B cell (primary cell): ENCODE measurements around the gene PJA1. TPM values are rescaled to one million over a fixed set of nuclear protein-coding genes. Genes with fewer than 3 reads are reported as not detected.

Experiments used
- ATAC-seq: fragments of 200-7000 bp; cut with Tn5 transposase; one replicate; pipeline ENCODE4 v1.10.0; 2021; ENCODE audit warnings: low read depth, mild to moderate bottlenecking, moderate number of reproducible peaks, moderate library complexity
- CTCF ChIA-PET: fragments of 350-600 bp; sonication (Branson Sonifier 250); formaldehyde crosslinking; loops from one replicate; lab custom pipeline; 2021; ENCODE audit warnings: antibody characterized with exemption, inconsistent platforms; lab: Charles Lee
- POLR2A ChIA-PET: fragments of 350-600 bp; sonication (Branson Sonifier 250); formaldehyde crosslinking; loops from one replicate; lab custom pipeline; 2021; ENCODE audit warnings: antibody characterized with exemption; lab: Charles Lee
- DNase-seq: peaks from one replicate; pipeline ENCODE4 v3.0.0; 2013
- H2AFZ ChIP-seq: 2 replicates; pipeline ENCODE4 v1.6.1; 2012; ENCODE audit warnings: mild to moderate bottlenecking, low read depth, low read length; ENCODE audit not compliant: insufficient read depth, poor library complexity, severe bottlenecking
- H3K27ac ChIP-seq, 2 donors: 1 replicate in 1 of 2; 2 replicates in 1 of 2; pipeline ENCODE4 v1.5.1; 2012 to 2013; ENCODE audit warnings: low read length in 2 of 2, mild to moderate bottlenecking in 2 of 2, moderate library complexity in 1 of 2
- H3K27me3 ChIP-seq, 4 experiments: fragments of 200-600 bp in 1 of 4; sonication (generic) in 1 of 4; replicated peaks in 1 of 4; 1 replicate in 2 of 4; 2 replicates in 2 of 4; pipeline versions ENCODE4 v1.6.1 to v1.7.0; 2013 to 2016; ENCODE audit warnings: low read length in 3 of 4, mild to moderate bottlenecking in 2 of 4, mixed read lengths in 1 of 4, moderate library complexity in 1 of 4; ENCODE audit not compliant: insufficient read depth in 4 of 4, control insufficient read depth in 3 of 4; ENCODE audit errors: control extremely low read depth in 1 of 4
- H3K36me3 ChIP-seq, 2 experiments: replicated peaks in 1 of 2; 1 replicate in 1 of 2; 2 replicates in 1 of 2; pipeline versions ENCODE4 v1.6.1 to v1.7.1; 2013; ENCODE audit warnings: low read length in 1 of 2; ENCODE audit not compliant: insufficient read depth in 2 of 2, control insufficient read depth in 1 of 2; ENCODE audit errors: control extremely low read depth in 1 of 2, extremely low read depth in 1 of 2
- H3K4me1 ChIP-seq, 2 donors: fragments of 200-600 bp in 1 of 2; sonication (generic) in 1 of 2; 1 replicate in 1 of 2; 2 replicates in 1 of 2; pipeline versions ENCODE4 v1.5.1 to v1.6.1; 2013 to 2017; ENCODE audit warnings: low read length in 2 of 2; ENCODE audit not compliant: control insufficient read depth in 2 of 2, insufficient read depth in 2 of 2
- H3K4me2 ChIP-seq: replicated peaks from 2 replicates; pipeline ENCODE3; 2012; ENCODE audit warnings: mild to moderate bottlenecking, low read depth, low read length; ENCODE audit not compliant: poor library complexity, severe bottlenecking
- H3K4me3 ChIP-seq, 5 experiments: fragments of 200-600 bp in 1 of 5; sonication (generic) in 1 of 5; 1 replicate in 3 of 5; 2 replicates in 2 of 5; pipeline versions ENCODE4 v1.5.1 to v1.7.0; 2011 to 2016; ENCODE audit warnings: low read length in 4 of 5, mild to moderate bottlenecking in 4 of 5, low read depth in 2 of 5, control low read depth in 1 of 5, moderate library complexity in 1 of 5; ENCODE audit not compliant: insufficient read depth in 1 of 5; ENCODE audit errors: control extremely low read depth in 1 of 5, extremely low read depth in 1 of 5
- H3K79me2 ChIP-seq: fragments of 200-600 bp; sonication (generic); one replicate; pipeline ENCODE4 v1.6.0; 2016; ENCODE audit warnings: low read length; ENCODE audit not compliant: control insufficient read depth, insufficient read depth
- H3K9ac ChIP-seq: fragments of 200-600 bp; sonication (generic); 2 replicates; pipeline ENCODE4 v1.6.1; 2017; ENCODE audit warnings: mild to moderate bottlenecking, low read length, moderate library complexity
- H3K9me3 ChIP-seq, 3 donors: one replicate each; pipeline versions ENCODE4 v1.6.1 to v1.7.1; 2013; ENCODE audit warnings: low read length in 2 of 3; ENCODE audit not compliant: control insufficient read depth in 2 of 3, insufficient read depth in 1 of 3; ENCODE audit errors: control extremely low read depth in 1 of 3
- H4K20me1 ChIP-seq: 2 replicates; pipeline ENCODE4 v1.6.0; 2012; ENCODE audit warnings: mild to moderate bottlenecking, low read length; ENCODE audit not compliant: insufficient read depth, control insufficient read depth, poor library complexity, severe bottlenecking
- H3K27ac Mint-ChIP-seq: one replicate; pipeline ENCODE4 v1.8.0; 2021; ENCODE audit warnings: mixed read lengths
- H3K27me3 Mint-ChIP-seq: one replicate; pipeline ENCODE4 v1.8.0; 2021; ENCODE audit warnings: mixed read lengths
- H3K4me1 Mint-ChIP-seq: one replicate; pipeline ENCODE4 v1.8.0; 2021; ENCODE audit warnings: mixed read lengths
- H3K4me3 Mint-ChIP-seq: one replicate; pipeline ENCODE4 v1.8.0; 2021; ENCODE audit warnings: mixed read lengths
- H3K9me3 Mint-ChIP-seq: one replicate; pipeline ENCODE4 v1.8.0; 2022; ENCODE audit warnings: mixed read lengths; ENCODE audit not compliant: insufficient read depth
- CTCF ChIP-seq: fragments of 200-600 bp; IDR thresholded peaks from one replicate; pipeline ENCODE4 v1.8.0; 2022; ENCODE audit warnings: antibody characterized with exemption, mild to moderate bottlenecking
- EZH2 ChIP-seq: IDR thresholded peaks from 2 replicates; pipeline ENCODE4 v1.6.1; 2012; ENCODE audit warnings: borderline replicate concordance, low read depth, mild to moderate bottlenecking, moderate library complexity, low read length; ENCODE audit not compliant: insufficient read depth, poor library complexity, severe bottlenecking
- WGBS: methylation state at CpG from one replicate; pipeline ENCODE4 v1.1.5; 2013; ENCODE audit warnings: missing lambda C conversion rate; ENCODE audit not compliant: insufficient coverage; 5-methylcytosine and 5-hydroxymethylcytosine counted together
- intact Hi-C: fragments of 100-400 bp; cut with micrococcal nuclease; formaldehyde crosslinking; loops from one replicate; pipeline ENCODE4 v1.10.0; 2022
- polyA plus RNA-seq: library from polyadenylated mRNA; depleted of rRNA; stranded (reverse); fragments of >200 nt; gene quantifications from 2 replicates; pipeline ENCODE4 v1.2.3, GENCODE V29; 2012
- total RNA-seq, 2 donors: library from RNA; stranded (reverse); fragments of 120-200 nt in 1 of 2; gene quantifications; 1 replicate in 1 of 2; 2 replicates in 1 of 2; pipeline versions ENCODE4 v1.2.3 to v1.2.4, GENCODE V29; 2013 to 2022

The PJA1 gene
- total and polyA plus RNA-seq, 2 donors (not counting 1 experiment from before 2014, with no cell fraction given), result 17.7 to 21.3 TPM

DNA sequence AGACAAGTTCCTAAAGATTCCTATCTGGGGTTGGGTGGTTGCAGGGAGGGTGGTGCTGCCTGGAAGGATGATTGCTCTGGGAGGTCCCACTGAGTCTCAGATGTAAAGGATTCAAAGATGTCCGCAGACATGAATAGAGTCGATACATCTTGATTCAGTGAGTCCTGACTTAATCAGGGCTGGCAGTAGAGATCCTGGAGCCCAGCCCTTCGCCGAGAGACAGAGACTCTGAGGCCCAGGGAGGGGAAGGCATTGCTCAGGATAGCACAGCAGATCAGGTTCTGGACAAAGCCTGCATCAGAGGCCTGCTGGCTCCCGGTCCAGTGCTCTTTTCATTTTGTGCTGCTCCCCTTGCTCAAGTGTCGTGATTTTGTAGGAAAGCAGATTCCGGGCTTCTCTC lies 21.7 kb downstream of the PJA1 start:
- H3K9ac ChIP-seq, result no peak overlapping the region
- H2AFZ ChIP-seq, result no peak overlapping the region
- no peak overlapping the region for H3K4me2 ChIP-seq
- Mint-ChIP-seq H3K4me3 (no peak overlapping the region), H3K4me1 (no peaks in the 10 kb centered on the region), H3K27me3 (peaks cover 3% of the 10 kb centered on the region), H3K9me3 (no peaks in the 10 kb centered on the region), H3K27ac (no peak overlapping the region)
- H3K9me3 ChIP-seq, result no peaks in the 10 kb centered on the region
- H3K27ac ChIP-seq, result no peak overlapping the region
- 93% methylated on average over 5 of the region's 7 CpGs for WGBS
- H4K20me1 ChIP-seq, result no peaks in the 10 kb centered on the region
- DNase-seq (no peak), ATAC-seq (no peak)
- CTCF ChIA-PET, result no interaction called here
- POLR2A ChIA-PET, result no interaction called here
- TF ChIP-seq CTCF (no peak), EZH2 (no peak)
- H3K27me3 ChIP-seq, result no peaks in the 10 kb centered on the region
- no peak overlapping the region for H3K4me3 ChIP-seq
- H3K4me1 ChIP-seq, result no peaks in the 10 kb centered on the region
- H3K79me2 ChIP-seq, result no peaks in the 10 kb centered on the region
- H3K36me3 ChIP-seq, result no peaks in the 10 kb centered on the region
- intact Hi-C loops, result no loop called here

DNA sequence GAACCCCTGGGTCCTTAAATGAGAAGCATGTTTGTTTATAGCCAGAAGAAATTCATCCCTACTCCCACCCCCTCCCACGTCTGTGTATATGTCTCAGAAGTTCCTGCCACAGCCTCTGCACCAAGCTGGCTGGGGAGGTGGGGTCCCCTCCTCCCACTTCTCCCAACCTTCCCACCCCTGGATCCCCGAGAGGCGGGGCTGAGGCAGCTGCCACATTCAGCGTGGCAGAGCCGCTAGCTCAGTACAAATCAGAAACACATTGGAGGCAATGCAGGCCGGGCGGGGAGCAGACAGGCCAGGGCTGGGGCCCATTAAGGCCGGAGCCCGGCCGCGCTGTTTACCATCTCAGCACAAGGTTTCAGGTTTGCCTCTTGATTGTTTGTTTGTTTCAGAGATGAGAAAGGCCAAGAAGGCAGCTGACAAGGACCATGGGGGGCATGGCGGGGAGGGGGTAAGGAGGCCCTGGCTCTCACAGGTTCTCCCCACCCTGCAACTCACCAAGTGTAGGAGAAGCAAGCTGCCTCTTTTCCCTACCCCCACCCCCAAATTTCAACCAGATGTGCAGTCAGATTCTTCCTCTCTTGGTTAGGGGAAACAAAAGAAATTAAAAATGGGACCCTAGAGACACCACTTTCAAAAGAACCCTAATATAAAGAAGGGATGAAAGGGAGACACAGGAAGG lies 22.3 kb downstream of the PJA1 start:
- no peaks in the 10 kb centered on the region for H3K9me3 ChIP-seq
- H3K9me3 Mint-ChIP-seq, result no peaks in the 10 kb centered on the region
- intact Hi-C loops, result no loop called here
- no peaks in the 10 kb centered on the region for H3K79me2 ChIP-seq
- no peak for TF ChIP-seq CTCF
- no peak for TF ChIP-seq EZH2
- no peaks in the 10 kb centered on the region for H4K20me1 ChIP-seq
- H3K9ac ChIP-seq, result no peak overlapping the region
- ChIA-PET POLR2A (no interaction called here), CTCF (no interaction called here)
- H3K27ac Mint-ChIP-seq, result no peak overlapping the region
- H3K27ac ChIP-seq, result no peak overlapping the region
- no peaks in the 10 kb centered on the region for H3K4me1 ChIP-seq
- H3K4me3 Mint-ChIP-seq, result no peak overlapping the region
- peaks cover 0 to 2% (median 0%) of the 10 kb centered on the region in 4 experiments for H3K27me3 ChIP-seq
- no peaks in the 10 kb centered on the region for H3K27me3 Mint-ChIP-seq
- H3K4me3 ChIP-seq, result no peak overlapping the region
- DNase-seq (no peak), ATAC-seq (no peak)
- H3K4me1 Mint-ChIP-seq, result no peaks in the 10 kb centered on the region
- no peak overlapping the region for H2AFZ ChIP-seq
- H3K36me3 ChIP-seq, result no peaks in the 10 kb centered on the region
- WGBS, result no CpG with 5 or more reads among the region's 12 CpGs
- no peak overlapping the region for H3K4me2 ChIP-seq
